ENCODE results near the gene TPT1. TPM values are rescaled to one million over a fixed set of nuclear protein-coding genes. Genes with fewer than 3 reads are reported as not detected.

TPT1 gene
- total RNA-seq, 1 experiment from 2014 or later = 3,611 TPM

GRCh38 chr13:45370922-45371406 is 30.0 kb upstream of the TPT1 start:
- H3K4me3 Mint-ChIP-seq (ENCODE audit: unreplicated experiment) = no peak overlapping the region
- no peaks in the 10 kb centered on the region for H3K27me3 Mint-ChIP-seq (ENCODE audit: insufficient read depth, unreplicated experiment)
- no peak overlapping the region for H3K27ac Mint-ChIP-seq (ENCODE audit: unreplicated experiment)
- no peaks in the 10 kb centered on the region for H3K36me3 ChIP-seq (ENCODE audit: control insufficient read depth, insufficient read depth, low read length)
- peak in 1 of 2 experiments; percentile 17 for DNase-seq
- no peaks in the 10 kb centered on the region for H3K27me3 ChIP-seq (replicated peaks; ENCODE audit: control insufficient read depth, insufficient read depth, low read length)
- no TSS peak for BruUV-seq (replicated peaks)
- CTCF ChIA-PET = no interaction called here
- intact Hi-C loops (cut with micrococcal nuclease; ENCODE audit: unreplicated experiment) = no loop called here
- H3K36me3 Mint-ChIP-seq (ENCODE audit: insufficient read depth, unreplicated experiment) = peaks cover 6% of the 10 kb centered on the region
- POLR2A ChIA-PET = no interaction called here
- TF ChIP-seq CTCF (IDR thresholded peaks at IDR 0.05; ENCODE audit: insufficient read depth in 1 of 2, low read depth in 1 of 2, low read length in 1 of 2, severe bottlenecking in 1 of 2, unreplicated experiment in 1 of 2) = peak in 1 of 2 experiments; percentile 13
- H3K9me3 Mint-ChIP-seq (ENCODE audit: unreplicated experiment) = no peaks in the 10 kb centered on the region
- H3K4me1 Mint-ChIP-seq (ENCODE audit: low read depth, unreplicated experiment) = no peaks in the 10 kb centered on the region
- H3K9me3 ChIP-seq = no peaks in the 10 kb centered on the region
- H3K4me3 ChIP-seq (ENCODE audit: low read depth, low read length) = no peak overlapping the region
- no peaks in the 10 kb centered on the region for H3K4me1 ChIP-seq

GRCh38 chr13:45369116-45369515 is 28.1 kb upstream of the TPT1 start:
- DNase-seq = no peak
- Histone ChIP-seq H3K27me3 (replicated peaks; ENCODE audit: control insufficient read depth, insufficient read depth, low read length) (no peaks in the 10 kb centered on the region), H3K4me1 (no peaks in the 10 kb centered on the region), H3K9me3 (no peaks in the 10 kb centered on the region), H3K36me3 (ENCODE audit: control insufficient read depth, insufficient read depth, low read length) (no peaks in the 10 kb centered on the region), H3K4me3 (ENCODE audit: low read depth, low read length) (no peak overlapping the region)
- BruUV-seq (replicated peaks) = no TSS peak
- no peak for TF ChIP-seq CTCF (IDR thresholded peaks at IDR 0.05; ENCODE audit: insufficient read depth in 1 of 2, low read depth in 1 of 2, low read length in 1 of 2, severe bottlenecking in 1 of 2, unreplicated experiment in 1 of 2)
- peaks cover 5% of the 10 kb centered on the region for H3K4me1 Mint-ChIP-seq (ENCODE audit: low read depth, unreplicated experiment)
- intact Hi-C loops (cut with micrococcal nuclease; ENCODE audit: unreplicated experiment) = no loop called here
- H3K4me3 Mint-ChIP-seq (ENCODE audit: unreplicated experiment) = no peak overlapping the region
- ChIA-PET CTCF (no interaction called here), POLR2A (no interaction called here)
- no peak overlapping the region for H3K27ac Mint-ChIP-seq (ENCODE audit: unreplicated experiment)
- peaks cover under 1% of the 10 kb centered on the region for H3K9me3 Mint-ChIP-seq (ENCODE audit: unreplicated experiment)
- no peaks in the 10 kb centered on the region for H3K27me3 Mint-ChIP-seq (ENCODE audit: insufficient read depth, unreplicated experiment)
- H3K36me3 Mint-ChIP-seq (ENCODE audit: insufficient read depth, unreplicated experiment) = peaks cover 6% of the 10 kb centered on the region

GRCh38 chr13:45368571-45368970 is 27.6 kb upstream of the TPT1 start:
- Mint-ChIP-seq H3K9me3 (ENCODE audit: unreplicated experiment) (peaks cover 6% of the 10 kb centered on the region), H3K36me3 (ENCODE audit: insufficient read depth, unreplicated experiment) (peaks cover 6% of the 10 kb centered on the region), H3K27me3 (ENCODE audit: insufficient read depth, unreplicated experiment) (no peaks in the 10 kb centered on the region), H3K4me1 (ENCODE audit: low read depth, unreplicated experiment) (peaks cover 5% of the 10 kb centered on the region), H3K4me3 (ENCODE audit: unreplicated experiment) (no peak overlapping the region), H3K27ac (ENCODE audit: unreplicated experiment) (no peak overlapping the region)
- H3K4me1 ChIP-seq = no peaks in the 10 kb centered on the region
- TF ChIP-seq CTCF (IDR thresholded peaks at IDR 0.05; ENCODE audit: insufficient read depth in 1 of 2, low read depth in 1 of 2, low read length in 1 of 2, severe bottlenecking in 1 of 2, unreplicated experiment in 1 of 2) = no peak
- ChIA-PET CTCF (no interaction called here), POLR2A (no interaction called here)
- H3K4me3 ChIP-seq (ENCODE audit: low read depth, low read length) = no peak overlapping the region
- no TSS peak for BruUV-seq (replicated peaks)
- no peak for DNase-seq
- H3K36me3 ChIP-seq (ENCODE audit: control insufficient read depth, insufficient read depth, low read length) = no peaks in the 10 kb centered on the region
- H3K9me3 ChIP-seq = no peaks in the 10 kb centered on the region
- intact Hi-C loops (cut with micrococcal nuclease; ENCODE audit: unreplicated experiment) = no loop called here
- H3K27me3 ChIP-seq (replicated peaks; ENCODE audit: control insufficient read depth, insufficient read depth, low read length) = no peaks in the 10 kb centered on the region

All from Caco-2 (cell line).